Stimulated activated CD4-positive, alpha-beta T cell treated with anti-CD3 and anti-CD28 coated beads, Interleukin-15, amount 100 ng/mL, for 1 hour (primary cell): Measurements from ENCODE around the gene TREX2.

Experiments used
- DNase-seq, 2 donors: peaks; one replicate each; pipeline ENCODE4 v3.0.0-alpha.2; 2020; ENCODE audit warnings: low read depth in 1 of 2, low spot score in 1 of 2

Gene TREX2

DNA sequence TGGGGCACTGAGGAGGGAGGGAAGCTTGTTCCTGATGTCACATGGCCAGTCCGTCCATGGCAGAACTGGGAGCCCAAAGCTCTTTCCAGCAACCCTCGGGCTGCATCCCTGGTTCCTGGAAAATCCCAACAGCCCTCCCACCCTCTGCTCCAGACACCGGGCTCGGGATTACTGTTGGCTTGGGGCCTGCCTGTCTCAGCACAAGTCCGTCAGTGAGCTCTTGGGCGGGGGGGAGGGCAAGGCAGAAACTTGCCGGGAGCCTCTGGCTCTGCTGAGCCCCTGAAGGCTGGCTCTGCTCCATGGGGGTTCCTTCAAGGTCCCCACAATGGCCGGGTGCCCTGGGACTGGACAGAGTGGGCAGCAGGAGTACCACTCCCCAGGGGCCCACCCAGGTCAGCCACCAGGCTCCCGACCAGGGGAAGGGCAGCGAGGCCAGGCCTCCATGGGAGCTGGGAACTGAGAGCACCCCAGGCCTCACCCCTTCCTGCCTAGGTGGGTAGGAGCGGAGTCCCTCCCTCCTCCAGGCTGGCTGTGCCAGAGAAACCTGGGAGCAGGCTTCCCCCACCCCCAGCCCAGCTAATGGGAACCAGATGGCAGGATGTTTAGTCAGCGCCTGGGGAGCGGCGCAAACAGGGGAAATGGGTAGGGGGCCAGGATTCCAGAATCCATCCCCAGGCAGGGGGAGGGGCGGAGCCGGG lies 31.0 kb upstream of the TREX2 start:
- DNase-seq, result no peak

DNA sequence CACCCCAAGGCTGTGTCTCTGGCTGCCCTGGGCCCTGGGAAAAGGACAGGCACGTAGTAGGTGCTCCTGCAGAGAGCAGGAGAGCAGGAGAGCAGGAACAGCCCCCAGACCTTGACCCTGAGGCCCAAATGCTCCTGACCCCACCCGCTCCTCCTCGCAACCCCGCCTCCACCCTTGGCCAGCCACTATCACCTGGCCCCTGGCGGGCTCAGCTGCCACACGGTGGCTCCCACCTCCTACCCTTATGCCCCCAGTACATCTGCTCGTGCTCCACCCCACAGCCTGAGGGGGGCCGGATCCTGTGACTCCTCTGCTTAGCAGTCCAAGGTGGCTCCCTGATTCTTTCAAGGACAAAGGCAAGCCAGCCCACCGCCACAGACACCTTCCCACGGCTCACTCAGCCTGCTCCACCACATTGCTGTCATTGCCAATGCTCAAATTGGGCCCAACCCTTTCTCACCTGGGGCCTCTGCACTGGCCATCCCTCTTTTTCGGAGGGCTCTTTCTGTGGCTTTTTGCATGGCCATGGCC lies 30.0 kb upstream of the TREX2 start:
- no peak for DNase-seq

- no peak for DNase-seq
These were observed 29.4 kb upstream of the TREX2 start for GRCh38 chrX:153475271-153475670.

- DNase-seq, result peak; percentile 17 to 33
These were observed 28.9 kb upstream of the TREX2 start for GRCh38 chrX:153474718-153475117.

- no peak for DNase-seq
These were observed 28.4 kb upstream of the TREX2 start for GRCh38 chrX:153474266-153474665.

DNA sequence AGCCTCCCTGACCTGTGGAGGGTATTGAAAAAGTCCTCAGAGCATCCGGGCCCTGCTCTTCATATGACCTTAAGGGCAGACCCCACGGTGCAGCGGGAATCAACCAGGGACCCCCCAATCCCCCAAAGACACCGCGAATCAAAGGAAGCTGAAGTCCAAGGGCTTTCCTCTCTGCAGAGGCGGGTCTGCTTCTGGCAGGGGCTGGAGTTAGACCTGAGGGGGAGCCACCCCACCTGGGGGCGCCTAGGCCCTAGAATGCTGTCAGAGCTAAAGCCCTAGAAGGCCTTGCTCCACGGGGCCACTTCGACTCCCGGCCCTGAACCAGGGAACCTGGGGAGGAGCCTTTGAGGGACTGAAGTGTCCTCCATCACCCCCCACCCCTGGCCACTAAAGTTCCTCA lies 27.3 kb upstream of the TREX2 start:
- no peak for DNase-seq

DNA sequence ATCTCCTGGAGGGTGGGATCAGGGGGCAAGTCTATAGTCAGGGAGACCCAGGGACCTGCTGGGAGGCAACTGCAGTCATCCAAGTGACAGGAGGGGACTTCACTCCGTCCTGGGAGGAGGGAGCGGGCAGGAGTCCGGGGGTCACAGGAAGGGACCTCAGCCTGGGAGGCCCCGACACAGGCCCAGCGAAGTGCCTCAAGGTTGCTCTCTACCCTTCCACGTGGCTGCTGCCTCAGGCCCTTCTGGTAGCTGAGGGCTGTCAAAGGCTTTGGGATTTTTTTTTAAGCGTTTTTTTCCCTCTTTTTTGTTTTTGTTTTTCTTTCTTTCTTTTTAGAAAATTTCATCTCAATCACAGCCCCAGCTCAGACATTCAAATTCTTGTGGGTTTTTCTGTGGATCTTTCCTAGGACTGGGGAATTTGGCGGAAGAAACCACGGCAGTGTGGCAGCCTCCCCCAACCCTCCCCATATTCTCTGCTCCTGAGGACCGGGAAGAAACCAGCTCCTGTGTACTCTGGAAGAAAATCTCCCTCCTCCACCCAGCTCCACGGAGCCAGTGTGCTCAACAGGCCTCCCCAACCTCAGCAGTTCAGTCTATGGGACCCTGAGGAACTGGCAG lies 25.9 kb upstream of the TREX2 start:
- DNase-seq, result no peak

DNA sequence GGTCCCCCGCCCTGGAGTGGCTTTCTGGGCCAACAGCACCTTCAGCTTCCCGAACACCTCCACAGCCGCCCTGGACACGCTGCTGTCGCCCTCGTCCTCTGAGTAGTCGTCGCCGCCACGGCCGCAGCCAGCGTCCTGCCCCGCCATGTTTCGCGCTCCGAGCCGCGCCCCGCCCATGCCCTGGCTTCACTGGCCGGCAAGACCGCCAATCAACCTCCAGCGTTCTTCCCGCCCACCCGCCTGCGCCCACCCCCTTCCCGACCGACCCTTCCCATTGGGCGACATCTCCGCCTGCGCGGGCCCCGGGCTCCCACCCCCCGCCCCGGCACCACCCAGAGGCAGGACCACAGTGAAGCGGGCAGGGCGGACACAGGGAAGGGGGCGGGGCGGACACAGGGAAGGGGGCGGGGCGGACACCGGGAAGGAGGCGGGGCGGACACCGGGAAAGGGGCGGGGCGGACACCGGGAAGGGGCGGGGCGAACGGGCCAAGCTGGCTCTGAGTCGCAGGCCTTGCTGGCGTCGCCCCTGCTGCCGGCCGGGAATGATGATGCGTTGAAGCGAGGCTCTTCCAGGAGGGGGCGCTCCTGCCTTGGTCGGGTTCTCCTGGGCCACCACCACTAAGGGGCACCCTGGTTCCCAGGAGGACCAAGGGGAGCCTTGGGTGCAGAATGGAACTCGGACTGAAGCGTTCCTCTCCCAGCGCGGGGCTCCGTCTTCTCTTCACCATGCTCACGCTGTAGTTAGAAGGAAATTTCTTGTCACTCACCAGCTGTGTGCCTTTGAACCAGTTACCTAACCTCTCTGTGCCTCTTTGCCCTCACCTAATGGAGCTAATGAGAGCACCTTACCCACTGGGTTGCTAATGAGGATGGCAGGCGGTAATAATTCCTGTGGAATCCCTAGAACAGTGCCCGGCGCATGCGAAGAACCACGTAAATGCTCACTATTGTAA lies 24.8 kb upstream of the TREX2 start, which contains the start of gene HAUS7:
HAUS7 (minus strand) TSS at position 166 of the 953 bp plus-strand sequence; CDS start at position 147, 19 bp downstream.
- DNase-seq, result peak; percentile 77 to 79

DNA sequence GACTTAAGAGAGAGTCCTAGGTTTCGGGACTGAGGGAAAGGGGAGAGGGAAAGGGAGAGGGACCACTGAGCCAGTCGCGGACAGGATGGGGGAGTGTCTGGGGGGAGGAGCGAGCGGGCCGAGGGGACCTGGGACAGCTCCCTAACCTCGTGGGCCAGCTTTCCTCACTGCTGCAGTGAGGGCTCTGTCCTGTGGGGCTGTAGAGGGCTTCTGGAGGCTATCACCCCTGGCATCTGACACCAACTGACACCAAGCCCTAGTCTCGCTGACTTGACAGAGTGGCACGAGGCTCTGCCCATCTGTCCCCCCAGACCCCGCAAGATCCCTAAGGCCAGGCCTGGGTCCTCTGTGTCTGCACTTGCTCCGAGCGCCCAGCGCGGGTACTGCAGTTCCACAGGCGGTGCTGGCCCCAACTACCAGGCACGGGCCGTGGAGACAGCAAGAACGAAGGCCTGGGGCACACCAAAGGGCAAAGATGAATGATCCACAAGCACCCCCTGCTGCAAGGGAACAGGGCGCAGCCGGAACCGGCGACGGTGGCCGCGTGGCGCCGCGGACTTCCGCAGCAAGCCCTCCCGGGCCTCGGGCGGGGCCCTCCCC lies 24.1 kb upstream of the TREX2 start:
- DNase-seq, result peak in 1 of 2 donors; percentile 3

DNA sequence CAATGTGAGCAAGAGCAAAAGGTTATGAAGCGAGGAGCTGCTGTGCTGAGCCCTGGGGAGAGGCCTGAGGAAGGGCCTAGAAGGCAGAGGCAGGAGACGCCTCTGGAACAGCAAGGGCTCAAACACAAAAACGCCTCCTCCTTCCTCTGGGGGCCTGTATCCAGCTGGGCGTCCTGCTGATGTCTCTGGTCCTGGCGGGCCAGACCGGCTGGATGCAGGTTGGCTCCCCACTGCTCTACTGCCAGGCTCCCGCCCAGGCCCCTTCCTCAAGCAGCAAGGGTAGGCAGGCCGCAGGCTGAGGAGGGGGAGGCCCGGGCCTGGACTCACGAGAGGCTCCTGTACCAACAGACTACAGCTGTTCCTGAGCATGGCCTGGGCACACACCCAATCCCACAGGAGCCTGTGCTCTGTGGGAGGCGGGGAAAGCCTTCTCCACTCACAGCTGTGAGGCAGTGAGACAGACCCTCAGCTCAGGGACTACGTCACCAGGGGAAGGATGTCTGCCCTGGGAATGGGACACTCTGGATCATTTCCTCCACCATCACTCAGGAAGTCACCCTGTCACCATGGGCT lies 22.2 kb upstream of the TREX2 start:
- DNase-seq, result no peak

- DNase-seq, result no peak
These were observed 20.0 kb upstream of the TREX2 start for GRCh38 chrX:153465691-153466380.

GRCh38 chrX:153464116-153464515 lies 18.3 kb upstream of the TREX2 start:
- DNase-seq, result no peak

GRCh38 chrX:153463556-153463955 lies 17.7 kb upstream of the TREX2 start:
- DNase-seq, result no peak

- no peak for DNase-seq
These were observed 17.2 kb upstream of the TREX2 start for GRCh38 chrX:153463031-153463430.

DNA sequence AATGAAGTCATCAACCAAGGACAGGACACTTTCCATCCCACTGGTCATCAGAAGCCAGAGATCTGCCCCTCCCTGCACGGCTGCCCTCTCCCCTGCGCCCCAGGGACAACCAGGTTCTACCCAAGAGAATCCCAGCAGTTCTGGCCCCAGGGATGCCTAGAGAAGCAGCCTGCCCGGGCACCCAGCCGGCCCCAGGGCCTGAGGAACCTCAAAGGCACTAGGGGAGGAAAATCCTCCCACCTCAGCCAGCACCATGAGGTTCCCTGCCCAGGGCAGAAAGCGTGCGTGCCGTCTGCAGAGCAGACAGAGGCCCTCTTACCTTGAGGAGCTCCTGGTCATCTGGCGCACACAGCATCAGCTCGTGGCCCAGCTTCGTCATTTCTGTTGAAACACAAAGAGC lies 16.4 kb upstream of the TREX2 start:
- no peak for DNase-seq

DNA sequence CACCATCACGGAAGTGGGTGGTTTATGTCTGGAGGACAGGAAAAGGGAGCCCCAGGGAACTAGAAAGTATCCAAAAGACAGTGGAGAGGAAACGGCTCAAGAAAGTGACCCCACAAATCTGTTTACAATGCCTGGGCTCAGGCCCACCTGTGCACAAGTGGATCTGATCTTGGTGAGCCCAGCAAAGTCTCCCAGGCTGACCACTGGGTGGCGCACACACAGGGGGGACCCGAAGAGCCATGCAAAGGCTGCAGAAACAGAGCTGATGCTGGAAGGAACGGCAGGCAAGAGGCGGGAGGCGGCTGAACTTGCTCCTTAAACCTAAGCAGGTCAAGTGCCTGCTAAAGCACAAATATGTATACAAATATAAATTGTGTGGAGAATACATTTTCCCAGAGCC lies 15.0 kb upstream of the TREX2 start:
- DNase-seq, result peak; percentile 7 to 32

DNA sequence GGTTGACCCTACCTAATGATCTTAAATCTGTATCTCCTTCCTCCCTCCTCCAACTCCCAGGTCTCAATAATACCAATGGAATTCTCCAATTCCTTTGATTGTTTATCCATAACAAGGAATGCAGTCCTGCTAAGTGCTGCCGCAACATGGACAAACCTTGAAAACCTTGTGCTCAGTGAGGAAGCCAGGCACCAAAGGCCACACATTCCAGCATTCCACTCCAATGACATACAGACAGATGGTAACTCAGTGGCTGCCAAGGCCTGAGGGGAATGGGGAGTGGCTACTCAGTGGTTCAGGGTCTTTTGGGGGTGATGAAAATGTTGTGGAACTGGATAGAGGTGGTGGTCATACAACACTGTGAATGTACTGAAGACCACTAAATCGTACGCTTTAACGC lies 14.1 kb upstream of the TREX2 start:
- no peak for DNase-seq

- no peak for DNase-seq
These were observed 12.6 kb upstream of the TREX2 start for GRCh38 chrX:153458476-153458875.

DNA sequence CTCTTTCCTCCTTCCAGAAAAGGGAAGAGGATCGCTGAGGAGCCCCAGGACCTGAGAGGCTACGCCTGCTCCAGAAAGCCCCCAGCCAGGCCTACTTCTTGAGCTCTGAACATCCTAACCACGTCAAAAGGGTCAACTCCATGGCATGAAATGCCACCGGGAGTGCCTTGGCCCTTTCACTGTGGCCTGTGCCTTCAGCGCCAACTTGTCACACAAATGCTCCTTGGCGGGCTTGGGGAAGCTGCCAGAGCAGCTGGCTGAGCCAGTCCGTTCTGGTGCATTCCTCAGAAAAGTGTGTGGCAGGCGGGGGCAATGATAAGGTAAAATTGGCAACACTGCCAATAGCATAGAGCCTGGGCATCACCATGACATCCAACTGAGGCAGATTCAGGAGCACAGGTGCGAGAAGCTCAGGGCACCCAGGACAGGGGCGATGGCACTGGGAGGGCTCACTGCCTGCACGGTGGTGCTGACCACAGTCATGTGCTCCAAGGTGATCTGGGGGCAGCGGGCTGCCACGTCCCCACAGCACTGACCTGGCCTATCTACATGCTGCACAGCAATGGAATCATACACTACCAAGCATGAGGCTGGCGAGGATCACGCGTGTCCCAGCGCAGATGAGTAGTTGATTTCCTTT lies 12.1 kb upstream of the TREX2 start:
- DNase-seq, result no peak
